NCI-H69 (cell line): ENCODE results near the gene NEB.
"Not testable (repeated sequence)": the region's sequence is repeated elsewhere in the genome, so short reads cannot be mapped to it uniquely, and the experiment has no call there.

Experiments used
- DNase-seq: peaks from one replicate; lab custom pipeline; 2025; lab: John Stamatoyannopoulos, UW

The NEB gene

DNA sequence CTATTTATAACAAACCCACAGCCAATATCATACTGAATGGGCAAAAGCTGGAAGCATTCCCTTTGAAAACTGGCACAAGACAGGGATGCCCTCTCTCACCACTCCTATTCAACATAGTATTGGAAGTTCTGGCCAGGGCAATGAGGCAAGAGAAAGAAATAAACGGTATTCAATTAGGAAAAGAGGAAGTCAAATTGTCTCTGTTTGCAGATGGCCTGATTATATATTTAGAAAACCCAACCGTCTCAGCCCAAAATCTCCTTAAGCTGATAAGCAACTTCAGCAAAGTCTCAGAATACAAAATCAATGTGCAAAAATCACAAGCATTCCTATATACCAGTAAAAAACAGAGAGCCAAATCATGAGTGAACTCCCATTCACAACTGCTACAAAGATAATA, 176.4 kb downstream of the NEB start:
- DNase-seq, result not testable (repeated sequence)

DNA sequence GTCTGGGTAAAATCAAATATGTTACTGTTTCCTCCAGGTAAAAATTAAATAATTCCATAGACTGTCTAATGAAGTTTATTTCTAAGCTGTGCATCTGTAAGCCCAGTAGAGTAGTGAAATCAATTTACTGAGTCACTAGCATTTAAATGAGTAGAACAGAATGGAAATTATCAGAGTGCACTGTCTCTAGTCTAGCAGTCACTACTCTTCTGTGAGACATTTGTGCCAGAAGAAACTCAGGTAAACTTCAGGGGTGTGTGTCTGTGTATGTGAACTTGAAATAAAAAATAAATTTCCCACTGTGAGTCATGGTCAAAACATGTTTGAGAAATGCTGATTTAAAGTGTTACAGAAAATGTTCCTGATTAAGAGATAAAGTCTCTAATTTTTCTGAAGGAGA, 178.2 kb downstream of the NEB start:
- no peak for DNase-seq

DNA sequence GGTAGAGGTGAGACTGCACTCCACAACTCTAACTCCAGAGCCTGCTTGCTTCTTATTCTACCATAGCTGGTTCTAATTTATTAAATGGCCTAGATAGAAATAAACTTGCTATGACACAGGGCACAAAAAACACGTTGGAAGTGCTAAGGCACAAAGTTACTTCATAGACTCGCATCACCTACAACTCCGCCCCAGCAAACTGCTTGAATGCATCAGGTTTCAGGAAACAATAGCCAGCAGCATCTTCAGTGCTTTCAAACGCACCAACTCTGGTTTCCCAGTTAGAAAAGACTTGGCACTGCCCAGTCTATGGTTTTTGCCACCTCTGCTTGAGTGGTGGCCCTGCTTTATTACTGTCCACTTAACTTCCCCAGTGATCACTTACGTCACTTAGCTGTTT, 182.0 kb downstream of the NEB start:
- no peak for DNase-seq

DNA sequence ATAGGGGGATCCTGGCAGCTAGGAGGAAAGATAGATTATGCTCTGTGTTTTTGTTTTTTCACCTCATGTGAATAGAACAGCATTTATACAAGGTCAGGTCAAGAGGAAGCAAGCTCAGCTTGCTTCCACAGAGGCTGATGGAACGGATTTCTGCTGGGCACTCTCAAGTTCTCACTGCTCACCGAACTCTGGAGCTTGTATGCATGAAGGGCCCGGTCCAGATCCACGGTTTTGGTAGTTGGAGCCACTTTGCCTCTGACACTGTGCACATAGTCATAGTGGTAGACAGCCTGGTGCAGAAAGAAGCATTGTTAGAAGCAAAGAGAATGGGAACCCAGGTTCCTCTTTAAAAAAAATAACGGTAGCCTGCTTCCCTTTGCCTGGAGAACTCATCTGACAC, 182.7 kb downstream of the NEB start:
- peak; percentile 16 for DNase-seq

DNA sequence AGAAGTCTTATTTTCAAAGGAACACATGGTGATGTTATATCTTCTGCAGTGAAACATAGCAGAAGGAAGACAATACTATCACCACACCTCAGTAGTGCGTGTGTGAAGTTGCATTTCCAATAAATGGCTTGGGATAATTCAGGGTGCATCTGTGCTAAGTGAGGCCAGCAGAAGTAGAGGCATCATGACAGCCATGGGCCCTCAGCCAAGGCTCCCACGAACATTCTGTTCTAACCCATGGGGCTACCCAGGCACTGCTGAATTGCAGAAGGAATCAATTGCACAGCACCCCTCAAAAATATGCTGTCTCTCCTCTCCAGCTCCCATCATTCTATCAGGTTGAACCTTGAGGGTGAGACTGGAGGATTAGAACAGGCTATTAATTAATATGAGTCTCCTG, 185.1 kb downstream of the NEB start:
- no peak for DNase-seq

DNA sequence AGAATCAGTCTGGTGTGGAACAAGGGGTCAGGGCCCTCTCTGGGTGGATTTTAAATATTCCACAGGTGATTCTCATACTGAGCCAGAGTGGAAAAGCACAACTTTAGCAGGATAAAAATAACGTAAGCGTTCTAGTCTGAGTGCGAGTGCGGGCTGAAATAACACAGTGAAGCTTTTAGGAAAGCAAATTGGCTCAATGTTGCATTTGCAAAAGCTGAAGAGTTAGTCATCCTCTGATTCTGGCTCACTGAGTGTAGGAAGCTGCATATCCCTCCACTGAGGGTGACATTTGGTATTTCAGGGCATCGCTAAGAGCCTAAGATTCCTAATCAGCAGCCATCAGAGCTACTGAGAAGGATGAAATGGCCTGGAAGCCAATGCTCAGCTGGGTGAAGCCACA, 189.8 kb downstream of the NEB start:
- DNase-seq, result no peak

DNA sequence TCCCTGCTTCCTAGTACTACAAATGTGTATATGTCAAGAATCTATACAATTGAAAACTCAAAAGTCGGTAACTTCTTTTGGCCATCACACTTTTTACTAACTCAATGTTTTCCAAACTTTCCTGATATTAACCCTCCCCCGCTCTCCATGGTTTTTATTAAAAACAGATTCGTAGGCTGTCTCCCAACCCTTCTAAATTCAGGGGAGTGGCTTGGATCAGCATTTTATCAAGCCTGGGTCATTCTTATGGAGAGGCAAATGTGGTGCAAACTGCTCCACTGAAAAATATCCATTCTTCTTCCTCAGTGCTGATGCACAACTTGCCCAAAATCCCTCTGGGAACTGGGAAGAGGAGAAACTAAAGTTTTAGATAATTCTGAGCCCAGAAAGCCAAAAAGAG, 190.4 kb downstream of the NEB start:
- DNase-seq, result no peak

DNA sequence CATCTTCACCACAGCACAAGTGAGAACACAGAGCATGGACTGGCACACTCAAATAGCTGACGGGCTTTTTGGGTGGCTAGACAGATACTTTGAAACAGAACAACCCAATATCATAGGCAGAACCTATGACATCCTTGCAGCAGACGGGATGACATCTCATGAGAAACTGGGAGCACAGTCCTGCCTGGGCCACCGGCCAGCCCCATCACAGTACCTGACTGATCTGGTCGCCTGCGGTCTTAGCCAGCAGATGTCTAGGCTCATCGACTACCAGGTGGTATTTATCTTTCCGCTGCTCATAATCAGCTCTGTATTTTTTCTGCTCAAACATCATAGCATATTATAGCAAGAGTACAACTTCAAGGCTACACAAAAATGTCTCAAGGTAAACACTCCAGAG, 200.3 kb downstream of the NEB start:
- DNase-seq, result no peak

DNA sequence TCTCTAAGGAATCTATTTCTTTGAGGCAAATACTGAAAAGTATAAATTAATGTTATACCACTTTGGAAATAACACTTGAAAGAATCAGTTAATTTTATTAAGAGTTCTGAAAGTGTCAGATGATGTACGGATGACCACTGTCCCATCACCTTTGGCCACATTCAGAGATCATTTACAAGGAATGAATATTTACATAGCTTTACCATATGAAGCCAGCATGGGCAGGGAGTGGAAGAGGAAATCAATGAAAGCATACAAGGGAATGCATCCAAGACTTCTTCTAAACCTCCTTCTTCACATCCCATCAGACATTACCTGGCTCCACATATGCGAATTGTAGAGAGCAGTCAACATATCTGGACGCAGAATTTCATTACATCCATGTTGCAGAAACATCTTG, 201.1 kb downstream of the NEB start:
- no peak for DNase-seq

DNA sequence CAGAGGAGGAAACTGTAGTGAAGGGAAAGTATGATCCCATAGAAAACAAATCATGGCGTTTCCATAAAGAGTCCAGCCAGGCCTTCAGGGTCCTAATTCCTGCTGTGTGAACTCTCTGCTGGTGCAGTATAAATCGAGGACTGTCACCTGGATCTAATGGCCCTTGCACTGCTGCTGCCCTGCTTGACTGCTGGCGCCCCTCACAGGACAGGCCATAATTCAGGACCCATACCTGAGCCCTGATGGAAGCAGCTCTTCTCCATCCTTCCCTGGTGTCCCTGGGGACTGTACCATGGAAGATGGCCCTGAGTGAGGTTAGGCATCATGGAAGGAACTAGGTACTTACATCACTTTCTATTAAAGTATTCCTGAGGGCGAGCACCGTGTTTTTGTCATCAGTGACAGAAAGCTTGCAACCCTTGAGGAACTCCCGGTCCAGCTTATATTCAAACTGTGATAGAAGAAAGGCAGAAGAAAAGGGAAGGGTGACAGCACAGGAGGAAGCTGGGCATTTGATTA, 207.6 kb downstream of the NEB start:
- DNase-seq, result no peak

DNA sequence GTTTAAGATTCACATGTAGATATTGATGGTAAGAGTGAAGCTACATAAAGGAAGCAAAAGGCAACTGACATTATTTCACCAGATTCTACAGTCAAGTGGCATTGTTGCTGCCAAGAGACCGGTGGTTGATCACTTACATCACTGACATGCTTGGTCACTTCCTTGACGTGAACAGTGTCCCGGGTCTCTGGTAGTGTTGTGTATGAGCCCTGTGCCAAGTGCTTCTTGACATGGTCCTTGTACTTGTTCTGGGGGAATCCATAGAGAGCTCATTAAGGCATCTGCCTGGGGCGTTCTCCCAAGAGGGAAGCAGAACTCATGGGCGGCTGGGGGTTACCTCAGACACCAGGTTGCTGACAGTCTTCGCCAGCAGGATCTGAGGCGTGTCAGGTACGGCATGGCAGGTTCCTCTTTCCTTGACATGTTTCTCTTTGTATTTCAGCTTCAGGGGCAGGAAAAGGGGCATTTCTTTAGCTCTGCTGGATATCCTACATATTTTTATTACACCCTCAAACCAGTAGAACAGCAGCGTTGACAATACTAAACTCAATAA, 208.4 kb downstream of the NEB start:
- DNase-seq, result no peak

DNA sequence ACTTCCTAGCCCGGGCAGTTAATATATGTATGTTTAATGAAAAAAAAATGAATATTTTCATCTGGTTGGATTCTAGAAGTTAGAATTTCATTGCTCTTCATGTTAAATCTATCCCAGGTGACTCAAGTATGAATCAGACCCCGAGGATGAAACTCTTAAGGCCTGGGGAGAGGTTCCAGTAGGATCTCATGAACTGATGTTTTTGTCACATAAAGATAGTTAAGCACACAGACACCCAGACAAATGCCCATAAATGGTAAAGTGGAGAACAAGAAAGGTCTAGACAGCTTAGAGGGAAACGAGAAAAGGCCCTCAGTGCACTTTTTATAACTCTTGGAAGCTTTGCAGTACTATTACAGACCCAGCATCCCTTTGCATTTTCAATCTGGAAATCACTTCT, 210.4 kb downstream of the NEB start:
- no peak for DNase-seq

DNA sequence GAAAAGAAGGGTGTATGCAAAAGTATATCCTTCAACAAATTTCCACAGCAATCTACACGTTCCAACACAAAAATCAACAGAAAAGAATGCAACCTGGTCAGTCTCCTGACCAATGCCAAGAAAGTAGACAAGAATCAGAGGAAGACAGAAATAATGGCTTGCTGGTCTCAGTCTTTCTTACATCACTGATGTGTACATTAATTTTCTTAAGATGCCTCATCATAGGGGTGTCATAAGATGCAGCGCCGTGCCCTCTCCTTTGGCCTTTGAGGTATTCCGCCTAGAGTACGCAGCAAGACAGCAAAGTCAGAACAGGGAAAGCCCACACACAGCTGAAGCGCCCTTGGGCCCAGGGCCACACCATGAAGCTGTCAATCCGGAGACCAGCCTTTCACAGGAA, 211.7 kb downstream of the NEB start:
- no peak for DNase-seq

DNA sequence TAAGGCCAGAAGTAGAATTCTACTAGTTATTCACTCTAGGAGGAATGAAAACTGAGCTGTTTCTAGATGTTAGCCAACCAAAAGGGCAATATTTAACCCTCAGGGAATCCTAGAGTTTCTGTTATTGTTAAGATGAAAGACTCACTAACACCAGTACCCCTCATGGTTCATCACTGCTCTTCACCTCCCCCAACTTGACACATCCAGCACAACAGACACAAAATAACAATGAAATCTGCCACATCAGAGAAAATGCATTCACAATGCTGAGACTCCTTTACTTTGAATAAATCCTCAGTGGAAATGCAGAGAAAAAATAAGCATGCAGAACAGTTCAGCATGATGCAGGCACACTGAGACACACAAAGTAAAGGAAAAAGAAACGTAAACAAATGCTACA, 213.3 kb downstream of the NEB start:
- DNase-seq, result no peak

DNA sequence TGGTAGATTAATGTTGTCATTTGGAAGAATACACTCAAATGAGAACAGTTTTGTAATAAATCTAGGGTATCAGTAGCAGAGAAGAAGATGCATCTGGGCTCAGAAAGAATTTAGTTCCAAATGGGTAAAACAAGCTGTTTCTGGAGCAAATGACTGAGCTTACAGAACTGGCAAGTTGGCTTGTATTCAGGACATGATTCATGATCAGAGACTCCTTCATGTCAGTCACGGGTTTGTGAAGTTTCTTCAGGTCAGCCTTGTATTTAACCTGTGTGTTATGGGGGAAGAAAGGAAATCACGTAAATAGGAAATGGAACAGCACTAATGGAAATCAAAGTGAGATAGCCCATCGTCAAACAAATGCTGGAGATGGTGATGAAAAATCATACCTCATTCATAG, 215.5 kb downstream of the NEB start:
- no peak for DNase-seq

DNA sequence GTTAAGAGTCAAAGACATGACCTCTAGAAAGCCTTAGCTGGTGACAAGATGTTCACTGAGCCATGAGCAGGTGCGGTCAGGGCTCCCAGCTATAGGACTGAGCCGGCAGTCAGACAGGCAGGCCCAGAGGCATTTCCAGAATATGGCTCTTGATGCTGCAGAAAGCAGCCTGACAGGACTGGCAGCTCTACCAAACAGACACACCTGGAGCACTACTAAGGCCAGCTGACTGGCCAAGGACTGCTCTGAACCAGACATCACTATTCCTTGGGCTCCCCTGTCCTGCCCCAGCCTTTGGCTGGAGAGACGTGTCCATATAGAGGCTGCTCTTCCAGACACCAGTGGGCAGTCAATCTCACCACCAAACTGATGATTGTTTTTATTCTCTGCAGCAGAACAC, 225.8 kb downstream of the NEB start:
- no peak for DNase-seq

DNA sequence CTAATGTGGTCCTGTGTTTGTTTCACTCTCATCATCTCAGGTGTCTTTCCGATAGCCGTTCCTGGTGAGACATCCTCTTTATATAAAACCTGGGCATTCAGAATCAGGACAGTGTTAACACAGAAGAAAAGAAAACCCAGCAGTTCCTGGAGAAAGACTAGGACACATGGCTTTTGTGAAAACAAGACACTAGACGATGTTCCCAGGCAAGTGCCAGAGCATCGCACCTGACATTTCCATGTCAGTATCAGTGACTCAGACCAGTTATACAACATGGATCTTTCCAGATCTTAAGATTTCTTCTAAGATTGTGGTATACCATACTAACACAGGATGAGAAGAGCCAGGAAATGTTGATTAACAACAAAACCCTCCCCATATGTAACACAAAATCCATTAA, 228.1 kb downstream of the NEB start:
- DNase-seq, result no peak

DNA sequence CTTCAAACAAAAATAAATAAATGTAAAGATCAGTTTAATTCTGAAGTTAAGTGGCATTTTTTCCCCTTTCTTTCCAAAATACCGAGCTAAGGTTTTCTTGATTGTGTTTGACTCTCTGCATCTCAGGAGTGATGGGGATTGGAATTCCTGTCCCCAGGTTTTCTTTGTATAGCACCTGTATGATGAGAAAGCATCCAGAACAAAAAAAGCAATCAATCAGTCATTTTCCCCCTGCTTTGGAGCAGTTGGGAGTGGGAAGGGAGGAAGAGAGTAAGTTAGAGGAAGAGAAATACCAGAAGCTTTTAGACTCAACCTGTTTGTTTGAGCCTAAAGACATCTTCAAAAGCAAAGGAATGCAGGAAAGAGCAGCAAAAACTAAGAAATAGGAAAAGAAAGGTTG, 236.1 kb downstream of the NEB start:
- no peak for DNase-seq

DNA sequence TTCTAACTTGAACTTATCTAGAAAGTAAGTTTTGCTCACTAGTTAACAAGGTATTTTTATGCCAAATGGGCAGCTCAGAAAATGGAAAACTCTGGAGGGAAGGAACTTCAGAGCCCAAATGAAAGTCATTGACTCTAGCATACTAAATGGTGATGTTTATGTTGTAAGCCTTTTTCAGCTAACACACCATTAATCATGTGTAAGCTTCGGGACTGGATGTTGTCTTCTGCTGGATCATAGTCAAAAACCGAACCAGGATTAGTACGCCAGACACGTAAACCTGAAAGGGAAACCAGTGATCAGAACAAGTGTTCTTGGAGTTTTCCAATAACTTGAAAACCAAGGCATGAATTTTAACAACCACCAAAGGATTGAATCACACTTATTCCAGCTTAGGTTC, 242.8 kb downstream of the NEB start:
- DNase-seq, result no peak

DNA sequence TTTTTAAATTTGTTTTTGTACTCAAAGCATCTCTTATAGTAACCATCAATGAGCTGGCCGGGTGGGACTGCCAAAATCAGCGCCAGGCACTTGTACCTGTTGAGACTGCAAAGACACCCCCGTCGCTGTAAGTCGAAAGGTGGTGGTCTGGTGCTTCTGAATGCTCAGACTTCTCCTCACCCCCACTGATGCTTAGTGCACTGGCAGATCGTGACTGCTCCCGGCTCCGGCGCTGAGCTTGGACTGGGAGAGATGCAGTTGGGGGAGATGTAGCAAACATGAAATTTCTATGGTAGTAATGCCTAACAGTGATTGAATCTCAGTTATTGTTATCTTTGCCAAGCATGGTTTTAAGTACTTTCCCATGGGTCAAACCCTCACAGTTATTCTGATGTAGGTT, 244.0 kb downstream of the NEB start:
- no peak for DNase-seq

DNA sequence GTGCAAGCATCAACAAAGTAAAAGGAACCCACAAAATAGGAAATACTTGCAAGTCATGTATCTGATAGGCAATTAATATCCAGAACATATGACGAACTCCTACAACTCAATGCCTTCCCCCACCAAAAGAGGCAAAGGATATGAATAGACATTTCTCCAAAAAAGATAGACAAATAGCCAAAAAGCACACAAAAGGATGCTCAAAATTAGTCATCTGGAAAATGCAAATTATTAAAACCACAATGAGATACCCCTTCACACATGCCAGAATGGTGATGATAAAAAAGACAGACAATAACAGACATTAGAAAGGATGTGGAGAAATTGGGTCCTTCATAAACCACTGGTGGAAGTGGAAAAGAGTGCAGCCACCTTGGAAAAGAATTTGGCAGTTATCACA, 248.2 kb downstream of the NEB start:
- no peak for DNase-seq

DNA sequence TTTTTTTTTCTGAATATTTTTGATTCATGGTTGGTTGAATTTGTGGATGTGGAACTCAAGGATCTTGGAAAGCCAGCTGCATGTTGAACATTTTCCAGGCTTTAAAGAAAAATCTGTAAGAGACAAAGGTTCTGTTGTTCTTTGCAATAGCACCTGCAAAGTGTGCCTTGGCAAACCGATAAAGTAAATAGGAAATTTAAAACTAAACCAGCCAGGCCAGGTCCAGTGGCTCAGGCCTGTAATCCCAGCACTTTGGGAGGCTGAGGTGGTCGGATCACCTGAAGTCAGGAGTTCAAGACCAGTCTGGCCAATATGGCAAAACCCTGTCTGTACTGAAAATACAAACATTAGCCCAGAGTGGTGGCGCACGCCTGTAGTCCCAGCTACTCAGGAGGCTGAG, 250.2 kb downstream of the NEB start:
- no peak for DNase-seq

DNA sequence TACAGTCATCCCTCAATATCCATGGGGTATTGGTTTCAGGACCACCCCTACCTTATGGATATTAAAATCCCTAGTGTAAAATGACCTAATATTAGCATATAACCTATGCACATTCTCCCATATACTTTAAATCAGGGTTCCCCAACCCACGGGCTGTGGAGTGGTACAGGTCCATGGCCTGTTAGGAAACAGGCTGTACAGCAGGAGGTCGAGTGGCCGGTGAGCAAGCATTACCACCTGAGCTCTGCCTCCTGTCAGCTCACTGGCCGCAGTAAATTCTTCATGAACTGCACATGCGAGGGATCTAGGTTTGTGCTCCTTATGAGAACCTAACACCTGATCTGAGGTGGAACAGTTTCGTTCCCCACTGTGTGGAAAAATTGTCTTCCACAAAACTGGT, 250.7 kb downstream of the NEB start:
- no peak for DNase-seq

DNA sequence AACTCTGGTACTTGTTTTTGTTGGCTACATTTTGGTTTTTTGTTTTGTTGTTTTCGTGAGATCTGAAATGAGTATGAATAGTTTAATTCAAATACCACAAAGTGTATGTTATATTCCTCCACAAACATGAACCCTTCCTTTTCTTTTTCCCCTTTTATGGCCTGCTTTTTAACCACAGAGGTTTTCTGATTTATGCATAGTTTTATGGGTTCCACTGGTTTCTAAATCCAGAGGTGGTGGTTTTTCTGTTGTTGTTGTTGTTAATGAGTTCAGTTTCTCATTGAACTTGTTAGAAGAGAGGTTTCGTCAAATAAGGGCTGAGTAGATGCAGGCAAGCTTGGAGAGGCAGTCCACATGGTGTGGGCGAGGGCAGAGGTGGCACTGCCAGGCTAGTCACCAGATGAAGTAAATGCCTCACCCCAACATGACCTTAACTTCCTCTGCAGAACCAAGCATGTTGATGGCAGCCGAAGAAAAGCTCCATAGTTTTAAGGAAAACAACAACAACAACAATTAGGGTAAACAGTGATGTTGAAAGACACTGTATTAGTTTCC, 252.0 kb downstream of the NEB start:
- DNase-seq, result no peak

DNA sequence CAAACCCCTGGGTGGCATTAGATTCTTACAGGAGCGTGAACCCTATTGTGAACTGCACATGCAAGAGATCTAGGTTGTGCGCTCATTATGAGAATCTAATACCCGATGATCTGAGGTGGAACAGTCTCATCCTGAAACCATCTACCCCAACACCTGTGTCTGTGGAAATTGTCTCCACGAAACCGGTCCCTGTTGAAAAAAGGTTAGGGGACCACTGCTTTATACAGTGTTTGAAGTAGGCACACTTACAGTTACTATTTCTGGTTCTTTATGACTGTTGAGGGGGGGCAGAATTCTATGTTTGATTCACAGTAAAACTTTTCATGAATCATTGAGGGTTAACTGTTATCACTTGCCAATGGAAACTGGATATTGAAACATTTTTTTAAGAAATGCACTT, 252.5 kb downstream of the NEB start:
- no peak for DNase-seq
